OCI-LY3 (cell line): Measurements from ENCODE around the gene LGI4.

Source experiments
- EZH2phosphoT487 ChIP-seq: fragments of 200-600 bp; shearing (Covaris generic); IDR thresholded peaks from 2 replicates; pipeline ENCODE4 v1.6.1; 2018; ENCODE audit warnings: antibody characterized with exemption, mixed run types, low read depth
- TF ChIP-seq, protein P1 (sequence below): fragments of 200-600, 300-600 bp; sonication (generic); IDR thresholded peaks from 2 replicates; pipeline ENCODE4 v1.5.1; 2014; ENCODE audit warnings: antibody characterized with exemption, low read length, low read depth

DNA sequence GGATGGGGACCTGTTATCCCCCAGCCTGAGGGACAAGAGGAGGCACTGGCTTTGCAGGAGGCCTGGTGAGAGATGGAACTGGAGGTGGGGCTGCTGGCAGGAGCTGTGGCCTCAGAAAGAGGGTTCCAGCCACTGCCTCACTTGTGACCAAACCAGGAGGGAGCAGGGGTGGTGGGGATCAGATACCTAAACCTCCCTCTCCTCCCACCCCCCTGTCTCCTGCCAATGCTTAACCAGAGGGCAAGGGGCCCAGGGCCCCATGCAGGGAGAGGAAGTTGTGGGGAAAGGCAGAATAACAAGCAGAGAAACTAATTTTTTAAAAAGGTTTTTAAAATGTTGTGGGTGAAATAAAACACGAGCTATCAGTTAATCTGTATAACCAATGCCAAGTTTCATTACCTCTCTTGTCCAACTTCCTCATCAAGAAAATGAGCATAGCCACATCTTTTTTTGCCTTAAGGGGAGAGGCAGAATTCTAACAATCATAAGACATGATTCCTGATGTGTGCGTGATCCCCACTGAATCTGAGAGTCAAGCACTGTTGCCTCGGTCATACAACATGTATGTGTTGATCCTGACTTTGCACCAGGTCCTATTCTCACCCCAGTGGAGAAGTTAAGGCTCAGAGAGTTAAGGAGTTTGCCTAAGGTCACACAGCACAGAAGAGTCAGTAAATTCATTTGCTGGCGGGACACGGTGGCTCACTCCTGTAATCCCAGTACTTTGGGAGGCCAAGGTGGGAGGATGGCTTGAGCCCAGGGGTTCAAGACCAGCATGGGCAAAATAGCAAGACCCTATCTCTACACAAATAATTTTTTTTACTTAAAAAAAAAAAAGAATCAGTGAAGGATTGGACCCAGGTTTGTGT lies 32.6 kb upstream of the LGI4 start:
- TF ChIP-seq, protein P1, sequence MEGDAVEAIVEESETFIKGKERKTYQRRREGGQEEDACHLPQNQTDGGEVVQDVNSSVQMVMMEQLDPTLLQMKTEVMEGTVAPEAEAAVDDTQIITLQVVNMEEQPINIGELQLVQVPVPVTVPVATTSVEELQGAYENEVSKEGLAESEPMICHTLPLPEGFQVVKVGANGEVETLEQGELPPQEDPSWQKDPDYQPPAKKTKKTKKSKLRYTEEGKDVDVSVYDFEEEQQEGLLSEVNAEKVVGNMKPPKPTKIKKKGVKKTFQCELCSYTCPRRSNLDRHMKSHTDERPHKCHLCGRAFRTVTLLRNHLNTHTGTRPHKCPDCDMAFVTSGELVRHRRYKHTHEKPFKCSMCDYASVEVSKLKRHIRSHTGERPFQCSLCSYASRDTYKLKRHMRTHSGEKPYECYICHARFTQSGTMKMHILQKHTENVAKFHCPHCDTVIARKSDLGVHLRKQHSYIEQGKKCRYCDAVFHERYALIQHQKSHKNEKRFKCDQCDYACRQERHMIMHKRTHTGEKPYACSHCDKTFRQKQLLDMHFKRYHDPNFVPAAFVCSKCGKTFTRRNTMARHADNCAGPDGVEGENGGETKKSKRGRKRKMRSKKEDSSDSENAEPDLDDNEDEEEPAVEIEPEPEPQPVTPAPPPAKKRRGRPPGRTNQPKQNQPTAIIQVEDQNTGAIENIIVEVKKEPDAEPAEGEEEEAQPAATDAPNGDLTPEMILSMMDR, result no peak
- no peak for TF ChIP-seq EZH2phosphoT487
